ENCODE results near the gene DLL1. TPM values are rescaled to one million over a fixed set of nuclear protein-coding genes. Genes with fewer than 3 reads are reported as not detected.

The DLL1 gene
- polyA plus RNA-seq, 2 of the 4 experiments (the other 2 are of a cell fraction), result 0.05 to 0.15 TPM

GRCh38 chr6:170296423-170296745 is 5.5 kb upstream of the DLL1 start:
- no peak for ATAC-seq
- H3K4me1 ChIP-seq, result peaks cover 19% of the 10 kb centered on the region; the same call in 2 of the 3 replicates
- no peak for FAIRE-seq
- ChIA-PET CTCF (interaction anchor here (2.8 kb wide), 1 partner anchor 465 kb away, joined by 9 read pairs; no protein-coding TSS in a partner anchor), POLR2A (no interaction called here)
- peak overlapping the region; percentile 100 for H3K4me2 ChIP-seq
- DNase-seq (ENCODE audit: low read depth in 1 of 2, low spot score in 1 of 2), result no peak
- 0% methylated on average over 1 of the region's 47 CpGs for WGBS (ENCODE audit: missing lambda C conversion rate)
- TF ChIP-seq FOSL2 (IDR thresholded peaks at IDR 0.05), result no peak
- no peak for TF ChIP-seq FOSL2 (CRISPR knock-in tag; IDR thresholded peaks at IDR 0.05)
- TF ChIP-seq NFE2L2 (conservative IDR thresholded peaks at IDR 0.05; ENCODE audit: low read length), result no peak
- TF ChIP-seq REST (IDR thresholded peaks at IDR 0.05), result no peak
- TF ChIP-seq HEYL (CRISPR knock-in tag; IDR thresholded peaks at IDR 0.05), result no peak
- no peak for TF ChIP-seq BHLHE40 (IDR thresholded peaks at IDR 0.05; ENCODE audit: low read depth, low read length)
- TF ChIP-seq HOXB13 (CRISPR knock-in tag; IDR thresholded peaks at IDR 0.05; ENCODE audit: low read depth), result no peak
- TF ChIP-seq EHMT2 (IDR thresholded peaks at IDR 0.05; ENCODE audit: low read depth), result no peak
- no peak for TF ChIP-seq EP300 (IDR thresholded peaks at IDR 0.05)
- 0 out of 3 replicates have a peak, but pooled peaks cover 3% of the 10 kb centered on the region for H3K9me3 ChIP-seq
- peak overlapping the region in 1 of 2 experiments; percentile 71; a peak in 2 of 6 replicates for H3K27ac ChIP-seq
- H3K4me3 ChIP-seq, result peak overlapping the region; percentile 53; the same call in 2 of the 3 replicates

GRCh38 chr6:170295510-170296422 is 4.9 kb upstream of the DLL1 start:
- POLR2A ChIA-PET, result interaction anchor here (1.2 kb wide), 1 partner anchor 11 kb away, joined by 3 read pairs; the partner anchor contains the start of gene FAM120B

GRCh38 chr6:170294813-170295509 is 4.1 kb upstream of the DLL1 start:
- FAIRE-seq, result no peak
- ChIA-PET CTCF (interaction anchor here (0.7 to 2.8 kb wide), 3 partner anchors 461 to 1403 kb away, joined by 3 to 9 read pairs (median 3); no protein-coding TSS in a partner anchor), POLR2A (interaction anchor here (1.2 kb wide), 1 partner anchor 12 kb away, joined by 3 read pairs; the partner anchor contains the start of gene FAM120B)
- Histone ChIP-seq H3K27ac (peak overlapping the region in 1 of 2 experiments; percentile 71; a peak in 3 of 6 replicates), H3K4me1 (peaks cover 19% of the 10 kb centered on the region; the same call in 2 of the 3 replicates), H3K9me3 (no peaks in the 10 kb centered on the region), H3K4me2 (peak overlapping the region; percentile 100), H3K4me3 (peak overlapping the region; percentile 53)
- DNase-seq (ENCODE audit: low read depth in 1 of 2, low spot score in 1 of 2), result no peak
- TF ChIP-seq KDM1A (IDR thresholded peaks at IDR 0.05; ENCODE audit: low read depth), result no peak
- no peak for TF ChIP-seq ZFP36 (IDR thresholded peaks at IDR 0.05; ENCODE audit: borderline replicate concordance, partially characterized antibody)
- no peak for TF ChIP-seq RCOR1 (IDR thresholded peaks at IDR 0.05; ENCODE audit: low read depth, low read length)
- TF ChIP-seq CHD4 (IDR thresholded peaks at IDR 0.05; ENCODE audit: borderline replicate concordance), result no peak
- TF ChIP-seq RNF2 (IDR thresholded peaks at IDR 0.05; ENCODE audit: borderline replicate concordance, low read depth), result no peak; the same call in 1 of the 2 replicates
- TF ChIP-seq CBX2 (IDR thresholded peaks at IDR 0.05; ENCODE audit: borderline replicate concordance, low read depth), result no peak
- peak in 1 of 2 experiments; percentile 15; a peak in 3 of 6 replicates for ATAC-seq
- WGBS (ENCODE audit: missing lambda C conversion rate), result 38% methylated on average over 29 of the region's 30 CpGs

More at GRCh38 chr6:170295510-170296422, 4.9 kb upstream of the DLL1 start:
- Histone ChIP-seq H3K27ac (peak overlapping the region; percentile 24 to 71; a peak in 4 of 6 replicates), H3K4me3 (peak overlapping the region; percentile 53), H3K4me2 (peak overlapping the region; percentile 100), H3K4me1 (peaks cover 19% of the 10 kb centered on the region; the same call in 2 of the 3 replicates), H3K9me3 (0 out of 3 replicates have a peak, but pooled peaks cover under 1% of the 10 kb centered on the region)
- WGBS (ENCODE audit: missing lambda C conversion rate), result 0% methylated on average over 8 of the region's 109 CpGs
- FAIRE-seq, result no peak
- ATAC-seq, result peak in 1 of 2 experiments; percentile 52; a peak in 3 of 6 replicates
- no peak for DNase-seq (ENCODE audit: low read depth in 1 of 2, low spot score in 1 of 2)
- CTCF ChIA-PET, result interaction anchor here (0.7 to 2.8 kb wide), 2 partner anchors 128 to 464 kb away, joined by 3 to 9 read pairs; no protein-coding TSS in a partner anchor
- no peak for TF ChIP-seq CHD4 (IDR thresholded peaks at IDR 0.05; ENCODE audit: borderline replicate concordance)
- peak; percentile 74 for TF ChIP-seq ZFP36 (IDR thresholded peaks at IDR 0.05; ENCODE audit: borderline replicate concordance, partially characterized antibody)
- peak; percentile 55; the same call in 1 of the 2 replicates for TF ChIP-seq MAX (IDR thresholded peaks at IDR 0.05)
- no peak for TF ChIP-seq NFE2L2 (conservative IDR thresholded peaks at IDR 0.05; ENCODE audit: low read length)
- TF ChIP-seq CHD2 (IDR thresholded peaks at IDR 0.05; ENCODE audit: low read length, partially characterized antibody), result peak; percentile 28
- TF ChIP-seq NPAS2 (CRISPR knock-in tag; IDR thresholded peaks at IDR 0.05; ENCODE audit: borderline replicate concordance), result no peak
- peak; percentile 54; the same call in 1 of the 2 replicates for TF ChIP-seq CBX8 (IDR thresholded peaks at IDR 0.05)
- peak; percentile 94; the same call in 1 of the 2 replicates for TF ChIP-seq RNF2 (IDR thresholded peaks at IDR 0.05; ENCODE audit: borderline replicate concordance, low read depth)
